Thyroid gland (tissue), 4 donors: ENCODE results near the gene PTCD1. TPM values are rescaled to one million over a fixed set of nuclear protein-coding genes. Genes with fewer than 3 reads are reported as not detected.

Source experiments
- DNase-seq, 2 donors: peaks; one replicate each; pipeline ENCODE4 v3.0.0-alpha.2; 2019
- H3K27ac ChIP-seq, 3 donors: fragments of 200-600 bp; sonication (generic); 1 replicate in 2 of 3; 2 replicates in 1 of 3; pipeline ENCODE4 v1.5.1; 2016 to 2019; ENCODE audit warnings: mild to moderate bottlenecking in 1 of 3, moderate library complexity in 1 of 3
- H3K27me3 ChIP-seq: fragments of 200-600 bp; sonication (generic); one replicate; pipeline ENCODE4 v1.5.1; 2019
- H3K36me3 ChIP-seq, 2 donors: fragments of 200-600 bp; sonication (generic); one replicate each; pipeline ENCODE4 v1.5.1; 2016 to 2019
- H3K4me1 ChIP-seq, 2 donors: fragments of 200-600 bp; sonication (generic); one replicate each; pipeline ENCODE4 v1.5.1; 2017 to 2019
- H3K4me3 ChIP-seq, 3 donors: fragments of 200-600 bp; sonication (generic); replicated peaks in 1 of 3; 1 replicate in 2 of 3; 2 replicates in 1 of 3; pipeline ENCODE4 v1.5.1; 2016; ENCODE audit warnings: mild to moderate bottlenecking in 1 of 3
- H3K9me3 ChIP-seq: fragments of 200-600 bp; sonication (generic); one replicate; pipeline ENCODE4 v1.5.1; 2017
- POLR2A ChIP-seq, 2 donors: fragments of 450-650 bp; IDR thresholded peaks; one replicate each; pipeline ENCODE4 v1.6.1; 2017; ENCODE audit warnings: antibody characterized with exemption in 2 of 2, mild to moderate bottlenecking in 2 of 2, moderate library complexity in 1 of 2
- WGBS, 2 donors: methylation state at CpG; one replicate each; pipeline ENCODE4 v1.1.5; 2017; 5-methylcytosine and 5-hydroxymethylcytosine counted together
- intact Hi-C: fragments of 100-400 bp; cut with DNase I; formaldehyde crosslinking; loops from one replicate; pipeline ENCODE4 v1.15.1; 2023
- total RNA-seq, 4 donors: library from RNA; depleted of rRNA; stranded (reverse); fragments of >200 nt; gene quantifications; one replicate each; pipeline ENCODE4 v1.2.3, GENCODE V29; 2016
- TF ChIP-seq, protein P1 (sequence below), 6 experiments: fragments of 200-600 bp in 3 of 6; fragments of 450-650 bp in 3 of 6; sonication (generic) in 3 of 6; IDR thresholded peaks; one replicate each; pipeline ENCODE4 v1.5.1; 2016 to 2019; ENCODE audit warnings: antibody characterized with exemption in 6 of 6, mild to moderate bottlenecking in 2 of 6, inconsistent platforms in 1 of 6, moderate library complexity in 1 of 6

Gene PTCD1
- total RNA-seq, 4 donors from 2014 or later: 5.4 to 9.6 (median 8.2) TPM

DNA sequence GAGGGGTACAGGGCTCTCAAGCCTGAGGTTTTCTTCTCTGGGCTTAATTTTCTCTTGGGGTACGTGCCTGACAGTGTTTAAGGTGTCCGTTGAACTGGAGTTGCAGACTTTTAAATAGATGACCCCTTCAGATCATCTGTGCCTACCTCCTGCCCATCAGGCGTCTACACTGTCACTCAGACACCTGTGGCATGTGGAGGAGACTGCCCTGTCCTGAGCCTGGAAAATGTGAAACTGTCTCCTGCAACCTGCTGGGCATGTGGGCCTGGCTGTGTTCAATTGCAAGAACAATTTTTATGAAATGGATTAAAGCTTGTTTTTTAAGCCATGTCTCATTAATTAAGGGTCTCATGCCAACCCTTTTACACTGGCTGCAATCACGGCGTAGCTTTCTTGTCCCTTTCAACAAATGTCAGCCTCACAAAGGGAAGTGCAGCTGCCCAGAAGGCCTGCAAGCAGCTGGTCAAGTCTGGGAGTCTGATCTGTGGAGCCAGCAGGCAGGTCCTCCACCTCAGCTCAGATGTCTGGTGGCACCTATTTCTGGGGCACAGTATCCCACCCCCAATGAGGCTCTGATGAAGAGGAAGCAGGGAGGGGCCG, 18.6 kb upstream of the PTCD1 start:
- WGBS, 2 donors: 82 to 88% methylated on average over 6 of the region's 6 CpGs
- Histone ChIP-seq H3K4me3 (no peak overlapping the region), H3K27me3 (no peaks in the 10 kb centered on the region), H3K27ac (no peak overlapping the region), H3K4me1 (no peaks in the 10 kb centered on the region), H3K9me3 (no peaks in the 10 kb centered on the region), H3K36me3 (peaks cover 24 to 32% of the 10 kb centered on the region in 2 donors)
- intact Hi-C loops: no loop called here
- no peak for TF ChIP-seq POLR2A (IDR thresholded peaks at IDR 0.05)
- TF ChIP-seq, protein P1, sequence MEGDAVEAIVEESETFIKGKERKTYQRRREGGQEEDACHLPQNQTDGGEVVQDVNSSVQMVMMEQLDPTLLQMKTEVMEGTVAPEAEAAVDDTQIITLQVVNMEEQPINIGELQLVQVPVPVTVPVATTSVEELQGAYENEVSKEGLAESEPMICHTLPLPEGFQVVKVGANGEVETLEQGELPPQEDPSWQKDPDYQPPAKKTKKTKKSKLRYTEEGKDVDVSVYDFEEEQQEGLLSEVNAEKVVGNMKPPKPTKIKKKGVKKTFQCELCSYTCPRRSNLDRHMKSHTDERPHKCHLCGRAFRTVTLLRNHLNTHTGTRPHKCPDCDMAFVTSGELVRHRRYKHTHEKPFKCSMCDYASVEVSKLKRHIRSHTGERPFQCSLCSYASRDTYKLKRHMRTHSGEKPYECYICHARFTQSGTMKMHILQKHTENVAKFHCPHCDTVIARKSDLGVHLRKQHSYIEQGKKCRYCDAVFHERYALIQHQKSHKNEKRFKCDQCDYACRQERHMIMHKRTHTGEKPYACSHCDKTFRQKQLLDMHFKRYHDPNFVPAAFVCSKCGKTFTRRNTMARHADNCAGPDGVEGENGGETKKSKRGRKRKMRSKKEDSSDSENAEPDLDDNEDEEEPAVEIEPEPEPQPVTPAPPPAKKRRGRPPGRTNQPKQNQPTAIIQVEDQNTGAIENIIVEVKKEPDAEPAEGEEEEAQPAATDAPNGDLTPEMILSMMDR (IDR thresholded peaks at IDR 0.05): no peak
- DNase-seq: no peak

GRCh38 chr7:99456288-99456687, 17.7 kb upstream of the PTCD1 start:
- no peaks in the 10 kb centered on the region for H3K9me3 ChIP-seq
- intact Hi-C loops: no loop called here
- no peak overlapping the region for H3K27ac ChIP-seq
- H3K27me3 ChIP-seq: no peaks in the 10 kb centered on the region
- DNase-seq: no peak
- no peaks in the 10 kb centered on the region for H3K4me1 ChIP-seq
- 81 to 85% methylated on average over 13 of the region's 13 CpGs for WGBS, 2 donors
- H3K36me3 ChIP-seq: peaks cover 24 to 32% of the 10 kb centered on the region in 2 donors
- TF ChIP-seq, protein P1 (IDR thresholded peaks at IDR 0.05): no peak
- TF ChIP-seq POLR2A (IDR thresholded peaks at IDR 0.05): no peak
- H3K4me3 ChIP-seq: no peak overlapping the region

DNA sequence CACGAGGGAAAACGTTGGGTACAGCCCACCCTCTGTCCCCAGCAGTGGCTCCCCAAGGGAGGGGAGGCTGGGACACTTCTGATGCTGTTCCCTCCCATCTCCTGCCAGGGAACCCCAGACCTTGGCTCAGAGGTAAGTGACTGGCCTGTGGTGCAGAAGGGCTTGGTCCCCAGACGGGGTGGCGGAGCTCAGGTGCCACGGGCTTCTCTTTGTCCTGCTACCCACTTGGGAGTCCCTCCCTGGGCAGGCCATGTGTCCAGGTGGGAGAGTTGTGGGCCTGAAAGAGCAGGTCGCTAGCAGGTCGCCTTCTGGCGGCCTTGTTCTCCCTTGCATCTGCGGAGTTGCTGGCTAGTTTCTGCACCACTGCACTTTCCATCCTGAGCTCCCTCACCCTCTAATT, 17.3 kb upstream of the PTCD1 start:
- TF ChIP-seq, protein P1 (IDR thresholded peaks at IDR 0.05): no peak
- no peak for TF ChIP-seq POLR2A (IDR thresholded peaks at IDR 0.05)
- intact Hi-C loops: no loop called here
- WGBS, 2 donors: 79 to 87% methylated on average over 6 to 9 of the region's 9 CpGs
- no peak overlapping the region for H3K27ac ChIP-seq
- H3K27me3 ChIP-seq: no peaks in the 10 kb centered on the region
- DNase-seq: no peak
- no peaks in the 10 kb centered on the region for H3K4me1 ChIP-seq
- peaks cover 24 to 35% of the 10 kb centered on the region in 2 donors for H3K36me3 ChIP-seq
- no peak overlapping the region for H3K4me3 ChIP-seq
- no peaks in the 10 kb centered on the region for H3K9me3 ChIP-seq

- intact Hi-C loops: no loop called here
- Histone ChIP-seq H3K4me3 (no peak overlapping the region), H3K9me3 (no peaks in the 10 kb centered on the region), H3K27me3 (no peaks in the 10 kb centered on the region), H3K36me3 (peaks cover 39 to 54% of the 10 kb centered on the region in 2 donors), H3K27ac (no peak overlapping the region), H3K4me1 (no peaks in the 10 kb centered on the region)
- WGBS, 2 donors: 87 to 95% methylated on average over 8 of the region's 11 CpGs
- TF ChIP-seq POLR2A (IDR thresholded peaks at IDR 0.05): no peak
- TF ChIP-seq, protein P1 (IDR thresholded peaks at IDR 0.05): no peak
- DNase-seq: no peak
These were observed 14.5 kb upstream of the PTCD1 start for GRCh38 chr7:99453105-99453504.

- TF ChIP-seq, protein P1 (IDR thresholded peaks at IDR 0.05): no peak
- no peak for TF ChIP-seq POLR2A (IDR thresholded peaks at IDR 0.05)
- no peaks in the 10 kb centered on the region for H3K4me1 ChIP-seq
- no peak overlapping the region for H3K27ac ChIP-seq
- H3K36me3 ChIP-seq: peaks cover 38 to 53% of the 10 kb centered on the region in 2 donors
- H3K9me3 ChIP-seq: no peaks in the 10 kb centered on the region
- intact Hi-C loops: no loop called here
- H3K27me3 ChIP-seq: no peaks in the 10 kb centered on the region
- H3K4me3 ChIP-seq: no peak overlapping the region
- DNase-seq: no peak
- 84 to 95% methylated on average over 9 to 13 of the region's 13 CpGs for WGBS, 2 donors
These were observed 13.9 kb upstream of the PTCD1 start for GRCh38 chr7:99452541-99452940.
